HG03575 (cell line): ENCODE measurements around the gene MARCHF3.
"Not testable (repeated sequence)": the region's sequence is repeated elsewhere in the genome, so short reads cannot be mapped to it uniquely, and the experiment has no call there.

Source experiments
- ATAC-seq: cut with Tn5 transposase; IDR thresholded peaks from one replicate; pipeline ENCODE4 v1.9.1; 2021; ENCODE audit not compliant: unreplicated experiment, insufficient number of reproducible peaks, low FRiP score; ENCODE audit errors: extremely low read depth

MARCHF3 gene

GRCh38 chr5:126900796-126901195 is 129.6 kb downstream of the MARCHF3 start:
- no peak for ATAC-seq

- no peak for ATAC-seq
Observed at GRCh38 chr5:126899476-126899875, 130.9 kb downstream of the MARCHF3 start.

GRCh38 chr5:126897851-126898630 is 132.3 kb downstream of the MARCHF3 start:
- ATAC-seq = no peak

GRCh38 chr5:126896170-126896702 is 134.1 kb downstream of the MARCHF3 start:
- no peak for ATAC-seq

- not testable (repeated sequence) for ATAC-seq
Observed at GRCh38 chr5:126895712-126896111, 134.6 kb downstream of the MARCHF3 start.

- not testable (repeated sequence) for ATAC-seq
Observed at GRCh38 chr5:126890414-126890813, 139.9 kb downstream of the MARCHF3 start.

- ATAC-seq = no peak
Observed at GRCh38 chr5:126888175-126888574, 142.2 kb downstream of the MARCHF3 start.

- ATAC-seq = no peak
Observed at GRCh38 chr5:126884269-126884819, 146.0 kb downstream of the MARCHF3 start.

GRCh38 chr5:126883564-126884245 is 146.7 kb downstream of the MARCHF3 start:
- no peak for ATAC-seq

GRCh38 chr5:126881821-126882600 is 148.3 kb downstream of the MARCHF3 start:
- ATAC-seq = no peak

- ATAC-seq = no peak
Observed at GRCh38 chr5:126878634-126879033, 151.7 kb downstream of the MARCHF3 start.

- no peak for ATAC-seq
Observed at GRCh38 chr5:126878085-126878484, 152.3 kb downstream of the MARCHF3 start.

GRCh38 chr5:126877602-126878001 is 152.8 kb downstream of the MARCHF3 start:
- no peak for ATAC-seq

GRCh38 chr5:126875303-126875785 is 155.0 kb downstream of the MARCHF3 start:
- ATAC-seq = no peak

GRCh38 chr5:126872561-126873354 is 157.6 kb downstream of the MARCHF3 start:
- ATAC-seq = no peak

GRCh38 chr5:126871441-126871840 is 158.9 kb downstream of the MARCHF3 start:
- no peak for ATAC-seq

- no peak for ATAC-seq
Observed at GRCh38 chr5:126869005-126869451, 161.3 kb downstream of the MARCHF3 start.

GRCh38 chr5:126868338-126869004 is 161.9 kb downstream of the MARCHF3 start:
- no peak for ATAC-seq
